Activated CD4-positive, alpha-beta T cell treated with anti-CD3 and anti-CD28 coated beads, Interleukin-10, Interleukin-2, amounts not matched to agents 100 ng/mL and 50 ng/mL, durations not matched to agents 16 hours and 8 hours (primary cell): Measurements from ENCODE around the gene TGFB1.
"Not testable (repeated sequence)": the region's sequence is repeated elsewhere in the genome, so short reads cannot be mapped to it uniquely, and the experiment has no call there.

Source experiments
- DNase-seq: peaks from one replicate; pipeline ENCODE4 v3.0.0-alpha.2; 2020

Gene TGFB1

DNA sequence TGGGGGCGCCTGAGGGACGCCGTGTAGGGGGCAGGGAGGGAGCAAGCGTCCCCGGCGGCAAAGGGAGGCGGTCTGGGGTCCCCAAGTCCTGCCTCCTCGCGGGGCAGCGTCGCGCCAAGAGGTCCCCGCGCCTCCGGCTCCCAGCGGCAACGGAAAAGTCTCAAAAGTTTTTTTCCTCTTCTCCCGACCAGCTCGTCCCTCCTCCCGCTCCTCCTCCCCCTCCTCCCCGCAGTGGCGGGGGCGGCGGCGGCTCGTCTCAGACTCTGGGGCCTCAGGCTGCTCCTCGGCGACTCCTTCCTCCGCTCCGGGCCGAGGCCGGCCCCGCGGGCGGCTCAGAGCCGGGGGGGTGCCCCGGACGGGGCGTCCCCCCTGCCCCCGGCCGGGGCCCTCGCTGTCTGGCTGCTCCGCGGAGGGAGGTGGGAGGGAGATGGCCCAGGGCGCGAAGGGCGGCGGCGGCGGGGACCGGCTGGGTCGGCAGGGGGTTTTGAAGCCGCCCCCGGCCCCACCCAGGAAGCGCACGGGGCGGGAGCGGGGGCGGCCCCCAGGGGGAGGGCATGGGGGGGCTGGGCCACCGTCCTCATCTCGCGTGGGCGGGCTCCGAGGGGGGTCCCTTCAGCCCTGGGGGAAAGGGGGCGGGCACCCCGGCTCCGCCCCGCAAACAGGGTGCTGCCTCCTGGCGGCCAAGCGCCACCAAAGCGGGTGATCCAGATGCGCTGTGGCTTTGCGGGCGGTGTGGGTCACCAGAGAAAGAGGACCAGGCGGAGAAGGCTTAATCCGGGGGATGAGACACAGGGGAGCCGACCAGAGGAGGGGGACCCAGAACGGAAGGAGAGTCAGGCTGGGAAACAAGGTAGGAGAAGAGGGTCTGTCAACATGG is at the start of gene TGFB1:
Gene TGFB1 (minus strand): TSS at position 457 of the 877 bp plus-strand sequence. CDS start 878 bp downstream, outside the sequence.
- DNase-seq: peak; percentile 94

DNA sequence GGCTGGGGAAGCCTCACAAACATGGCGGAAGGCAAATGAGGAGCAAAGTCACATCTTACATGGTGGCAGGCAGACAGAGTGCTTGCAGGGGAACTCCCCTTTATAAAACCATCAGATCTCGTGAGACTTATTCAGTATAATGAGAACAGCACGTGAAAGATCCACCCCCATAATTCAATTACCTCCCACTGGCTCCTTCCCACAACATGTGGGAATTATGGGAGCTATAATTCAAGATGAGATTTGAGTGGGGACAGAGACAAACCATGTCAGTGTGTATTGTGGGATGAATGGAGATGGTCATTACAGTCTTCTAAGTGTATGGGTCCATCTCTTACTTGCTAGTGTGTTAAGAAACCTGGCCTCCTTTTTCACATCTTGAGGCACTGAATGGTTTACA is 48.3 kb upstream of the TGFB1 start:
- DNase-seq: no peak

- no peak for DNase-seq
These were observed 47.8 kb upstream of the TGFB1 start for GRCh38 chr19:41401483-41401882.

DNA sequence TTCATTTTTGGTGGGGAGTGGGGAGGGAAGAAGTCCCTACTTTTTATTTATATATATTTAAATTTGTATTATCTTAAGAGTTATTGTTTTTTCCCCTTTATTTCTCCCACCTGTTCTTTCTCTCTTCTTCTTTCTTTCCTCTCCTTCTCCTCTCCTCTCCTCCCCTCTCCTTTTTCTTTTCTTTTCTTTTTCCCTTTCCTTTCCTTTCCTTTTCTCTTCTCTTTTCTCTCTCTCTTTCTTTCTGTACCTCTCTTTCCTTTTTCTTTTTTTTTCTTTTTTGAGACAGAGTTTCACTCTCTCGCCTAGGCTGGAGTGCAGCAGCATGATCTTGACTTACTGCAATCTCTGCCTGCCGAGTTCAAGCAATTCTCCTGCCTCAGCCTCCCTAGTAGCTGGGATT is 45.8 kb upstream of the TGFB1 start:
- DNase-seq: no peak

- no peak for DNase-seq
These were observed 45.4 kb upstream of the TGFB1 start for GRCh38 chr19:41399091-41399490.

GRCh38 chr19:41398598-41398997 is 44.9 kb upstream of the TGFB1 start:
- DNase-seq: no peak

- no peak for DNase-seq
These were observed 44.3 kb upstream of the TGFB1 start for GRCh38 chr19:41398050-41398418.

DNA sequence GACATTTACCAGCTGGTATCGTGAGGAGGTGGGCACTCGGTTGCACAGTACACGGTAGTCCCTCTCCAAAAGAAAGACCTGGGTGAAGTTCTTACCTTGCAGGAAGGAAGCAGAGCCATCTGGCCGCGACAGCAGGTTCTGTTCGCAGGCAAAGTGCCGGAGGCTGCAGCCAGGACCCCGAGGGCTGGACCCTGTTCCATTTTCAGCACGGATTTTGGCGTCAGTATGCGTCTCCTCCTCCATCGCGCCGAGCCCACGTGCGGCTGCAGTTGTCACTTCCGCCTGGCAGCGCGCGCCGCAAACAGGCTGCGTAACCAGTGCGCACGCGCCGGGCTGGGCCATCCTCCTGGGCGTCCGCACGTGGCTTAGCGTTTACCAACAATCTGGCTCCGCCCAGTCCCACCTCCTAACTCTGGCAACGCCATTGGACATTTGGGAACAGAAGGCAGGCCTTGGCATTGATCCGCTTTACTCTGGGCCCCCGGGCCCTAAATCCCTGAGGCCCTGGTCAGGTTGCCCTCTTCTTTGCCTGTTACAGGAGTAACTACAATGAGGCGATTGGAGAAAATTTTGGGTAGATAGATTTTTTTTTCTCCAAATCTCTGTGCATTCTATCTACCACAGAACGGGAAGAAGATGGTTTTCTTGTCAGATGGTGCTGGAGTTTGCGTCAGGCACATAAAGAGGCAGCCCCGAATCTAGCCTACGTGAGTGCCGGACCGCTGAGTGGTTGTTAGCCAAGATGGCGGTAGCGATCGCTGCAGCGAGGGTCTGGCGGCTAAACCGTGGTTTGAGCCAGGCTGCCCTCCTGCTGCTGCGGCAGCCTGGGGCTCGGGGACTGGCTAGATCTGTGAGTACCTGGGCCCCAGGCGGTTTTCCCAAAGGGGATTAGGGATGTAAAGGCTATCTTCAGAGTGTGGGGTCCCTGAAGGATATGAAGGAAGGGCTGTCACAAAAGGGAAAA is 43.6 kb upstream of the TGFB1 start, which contains the start of the genes BCKDHA and EXOSC5:
Gene BCKDHA (plus strand): TSS at position 733 of the 964 bp plus-strand sequence. CDS start 10 bp downstream, at position 743.
Gene EXOSC5 (minus strand): TSS at position 274 of the 964 bp plus-strand sequence. CDS start 31 bp downstream, at position 243.
- peak; percentile 100 for DNase-seq

GRCh38 chr19:41395355-41395754 is 41.6 kb upstream of the TGFB1 start:
- no peak for DNase-seq

GRCh38 chr19:41392775-41393174 is 39.1 kb upstream of the TGFB1 start:
- DNase-seq: no peak

DNA sequence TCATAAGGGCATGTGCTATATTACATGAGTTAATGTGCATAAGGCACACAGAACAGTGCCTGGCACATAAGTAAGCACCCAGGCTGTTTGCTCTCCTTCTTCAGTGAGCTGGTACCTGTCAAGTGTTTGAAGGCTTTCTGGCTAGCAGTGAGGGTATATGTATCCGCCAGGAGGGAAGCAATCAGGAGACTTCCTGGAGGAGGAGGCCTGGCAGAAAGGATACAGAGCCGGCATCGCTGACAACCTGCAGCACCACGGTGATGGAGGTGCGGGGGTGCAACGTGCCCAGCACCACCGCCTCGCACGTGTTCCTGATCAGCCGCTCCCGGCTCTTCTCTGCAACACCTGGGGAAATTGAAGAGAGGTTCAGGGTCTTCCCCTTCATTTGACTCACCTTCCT is 37.9 kb upstream of the TGFB1 start:
- DNase-seq: no peak

DNA sequence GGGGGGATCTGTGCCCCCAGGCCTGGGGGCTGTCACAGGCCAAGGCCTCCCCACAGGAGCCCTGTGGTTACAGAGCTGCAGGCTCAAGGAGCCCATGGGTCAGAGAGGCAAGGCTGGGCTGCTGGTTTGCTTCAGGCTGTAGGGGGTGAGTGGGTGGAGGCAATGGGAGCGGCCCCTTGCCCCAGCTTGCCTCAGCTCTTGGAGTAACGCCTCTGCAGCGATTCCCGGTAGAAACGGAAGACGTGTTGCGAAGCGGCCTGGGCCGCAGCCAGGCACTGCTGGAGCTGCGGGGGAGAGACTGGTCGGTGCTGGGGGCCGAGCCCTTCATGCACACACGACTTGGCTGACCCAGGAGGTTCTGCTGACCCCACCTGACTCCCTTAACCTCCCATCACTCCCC is 32.7 kb upstream of the TGFB1 start:
- no peak for DNase-seq

DNA sequence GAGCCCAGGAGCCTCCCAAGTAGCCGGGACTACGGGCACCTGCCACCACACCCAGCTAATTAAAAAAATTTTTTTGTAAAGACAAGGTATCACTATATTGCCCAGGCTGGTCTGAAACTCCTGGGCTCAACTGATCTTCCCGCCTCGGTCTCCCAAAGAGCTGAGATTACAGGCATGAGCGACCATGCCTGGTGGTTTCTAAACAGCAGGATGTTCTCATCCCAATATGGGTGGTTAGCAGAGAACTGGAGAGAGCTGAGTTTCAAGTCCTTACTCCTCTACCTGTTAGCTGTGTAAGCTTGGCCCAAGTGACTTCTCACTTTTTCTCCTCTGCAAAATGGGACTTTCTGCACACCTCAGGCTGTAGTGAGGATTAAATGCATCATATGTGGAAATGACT is 30.6 kb upstream of the TGFB1 start:
- DNase-seq: no peak

- DNase-seq: not testable (repeated sequence)
These were observed 27.8 kb upstream of the TGFB1 start for GRCh38 chr19:41381536-41381935.

- DNase-seq: no peak
These were observed 24.4 kb upstream of the TGFB1 start for GRCh38 chr19:41377977-41378709.

- no peak for DNase-seq
These were observed 23.3 kb upstream of the TGFB1 start for GRCh38 chr19:41376998-41377365.

DNA sequence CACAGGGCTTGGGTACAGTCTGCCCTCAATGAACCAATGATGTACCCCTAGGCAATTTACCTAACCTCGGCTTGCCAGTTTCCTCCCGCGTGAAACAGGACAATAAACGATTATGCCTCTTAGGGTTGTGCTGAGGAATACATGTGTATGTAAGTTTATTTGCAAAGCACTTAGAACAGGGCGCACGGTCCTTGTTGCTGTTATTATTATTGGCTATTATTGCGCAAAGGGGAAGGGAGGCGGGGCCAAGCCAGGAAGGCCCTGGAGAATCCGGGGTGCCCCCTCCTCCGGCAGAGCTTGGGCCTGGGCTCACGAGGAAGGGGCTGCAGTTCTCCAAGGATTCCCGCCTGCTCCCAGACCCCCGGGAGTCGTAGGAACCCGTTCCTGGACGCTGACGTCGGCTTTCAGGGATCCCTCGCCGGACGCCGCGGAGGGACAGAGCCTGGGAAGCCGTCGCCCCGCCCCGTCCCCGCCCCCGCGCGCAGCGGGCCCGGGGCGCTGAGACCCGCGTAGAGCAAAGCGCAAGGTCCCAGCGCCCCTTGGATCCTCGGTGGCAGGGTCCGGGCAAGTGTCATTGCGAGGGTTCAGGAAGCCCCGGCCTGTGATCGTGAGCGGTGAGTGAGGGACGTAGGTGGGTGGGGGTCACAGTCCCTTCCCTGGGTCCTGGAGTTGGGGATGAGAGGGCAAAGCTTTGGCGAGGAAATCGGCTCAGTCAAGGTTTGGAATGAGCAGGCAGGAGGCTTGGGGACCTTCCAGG is 22.7 kb upstream of the TGFB1 start, which contains the start of gene TMEM91:
Gene TMEM91 (plus strand): TSS at position 293 of the 757 bp plus-strand sequence. CDS start 1,777 bp downstream, outside the sequence.
- no peak for DNase-seq

DNA sequence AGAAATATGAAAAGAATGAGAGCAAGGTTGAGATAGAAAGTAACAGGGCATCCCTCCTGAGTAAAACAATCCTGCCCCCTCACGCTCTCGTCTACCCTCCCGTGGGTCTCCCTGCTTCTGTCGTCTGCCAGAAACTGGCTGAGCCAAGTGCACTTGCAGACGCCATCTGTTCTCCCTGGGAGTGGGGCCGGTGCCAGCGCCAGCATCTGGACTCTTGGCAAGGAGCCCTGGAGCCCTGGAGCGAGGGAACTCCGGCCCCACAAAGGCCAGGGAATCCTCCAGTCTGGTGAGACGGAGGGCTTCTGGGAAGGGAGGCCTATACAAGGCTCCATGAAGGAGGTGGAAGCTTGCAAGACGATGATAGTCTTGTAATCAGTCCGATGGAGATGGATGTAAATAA is 20.3 kb upstream of the TGFB1 start:
- DNase-seq: no peak

DNA sequence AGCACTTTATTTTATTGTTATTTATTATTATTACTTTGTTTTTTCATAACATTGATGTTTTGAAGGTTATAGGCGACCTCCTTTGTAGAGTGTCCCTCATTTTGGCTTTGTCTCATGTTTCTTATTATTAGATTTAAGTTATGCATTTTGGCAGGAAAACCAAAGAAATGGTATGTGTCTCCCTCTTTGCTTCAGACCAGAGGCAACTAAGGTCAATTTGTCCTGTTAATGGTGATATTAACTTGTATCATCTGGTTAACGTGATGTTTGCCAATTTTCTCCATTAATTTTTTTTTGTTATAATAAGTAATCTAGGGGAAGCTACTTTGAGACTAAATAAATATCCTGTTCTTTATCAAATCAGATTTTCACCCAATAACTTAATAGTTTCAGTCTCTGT is 18.8 kb upstream of the TGFB1 start:
- no peak for DNase-seq

GRCh38 chr19:41371541-41371940 is 17.8 kb upstream of the TGFB1 start:
- DNase-seq: no peak

DNA sequence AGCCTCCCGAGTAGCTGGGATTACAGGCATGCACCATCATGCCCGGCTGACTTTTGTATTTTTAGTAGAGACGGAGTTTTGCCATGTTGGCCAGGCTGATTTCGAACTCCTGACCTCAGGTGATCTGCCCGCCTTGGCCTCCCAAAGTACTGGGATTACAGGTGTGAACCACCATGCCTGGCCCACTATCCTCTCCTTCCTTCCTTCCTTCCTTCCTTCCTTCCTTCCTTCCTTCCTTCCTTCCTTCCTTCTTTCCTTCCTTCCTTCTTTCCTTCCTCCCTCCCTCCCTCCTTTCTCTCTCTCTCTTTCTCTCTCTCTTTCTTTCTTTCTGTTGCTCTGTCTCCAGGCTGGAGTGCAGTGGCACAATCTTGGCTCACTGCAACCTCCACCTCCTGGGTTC is 17.4 kb upstream of the TGFB1 start:
- not testable (repeated sequence) for DNase-seq

GRCh38 chr19:41369769-41370168 is 16.0 kb upstream of the TGFB1 start:
- DNase-seq: no peak
